IPS DF 6.9 (cell line): ENCODE measurements around the gene INSR.

Experiments
- DNase-seq: peaks from one replicate; pipeline ENCODE4 v3.0.0-alpha.2; 2013; ENCODE audit warnings: low read depth, low spot score
- H3K27ac ChIP-seq: one replicate; pipeline ENCODE4 v1.5.1; 2013; ENCODE audit warnings: low read length, control low read depth
- H3K27me3 ChIP-seq: 2 replicates; pipeline ENCODE4 v1.6.1; 2013; ENCODE audit warnings: mild to moderate bottlenecking, low read length; ENCODE audit not compliant: control insufficient read depth, insufficient read depth
- H3K36me3 ChIP-seq: 2 replicates; pipeline ENCODE4 v1.6.1; 2013; ENCODE audit warnings: low read length; ENCODE audit not compliant: control insufficient read depth, insufficient read depth
- H3K4me1 ChIP-seq: 2 replicates; pipeline ENCODE4 v1.6.1; 2013; ENCODE audit warnings: low read length; ENCODE audit not compliant: control insufficient read depth, insufficient read depth
- H3K4me3 ChIP-seq: 2 replicates; pipeline ENCODE4 v1.5.1; 2013; ENCODE audit warnings: mild to moderate bottlenecking, low read length
- H3K9me3 ChIP-seq: 2 replicates; pipeline ENCODE4 v1.6.1; 2013; ENCODE audit warnings: low read length, inconsistent platforms; ENCODE audit not compliant: control insufficient read depth, insufficient read depth
- WGBS: extraction: QIAGEN DNeasy Blood & Tissue Kit; methylation state at CpG from one replicate; pipeline ENCODE4 v1.1.7; 2013; ENCODE audit warnings: mixed read lengths, missing lambda C conversion rate; ENCODE audit not compliant: insufficient read length, insufficient coverage; 5-methylcytosine and 5-hydroxymethylcytosine counted together

The INSR gene

DNA sequence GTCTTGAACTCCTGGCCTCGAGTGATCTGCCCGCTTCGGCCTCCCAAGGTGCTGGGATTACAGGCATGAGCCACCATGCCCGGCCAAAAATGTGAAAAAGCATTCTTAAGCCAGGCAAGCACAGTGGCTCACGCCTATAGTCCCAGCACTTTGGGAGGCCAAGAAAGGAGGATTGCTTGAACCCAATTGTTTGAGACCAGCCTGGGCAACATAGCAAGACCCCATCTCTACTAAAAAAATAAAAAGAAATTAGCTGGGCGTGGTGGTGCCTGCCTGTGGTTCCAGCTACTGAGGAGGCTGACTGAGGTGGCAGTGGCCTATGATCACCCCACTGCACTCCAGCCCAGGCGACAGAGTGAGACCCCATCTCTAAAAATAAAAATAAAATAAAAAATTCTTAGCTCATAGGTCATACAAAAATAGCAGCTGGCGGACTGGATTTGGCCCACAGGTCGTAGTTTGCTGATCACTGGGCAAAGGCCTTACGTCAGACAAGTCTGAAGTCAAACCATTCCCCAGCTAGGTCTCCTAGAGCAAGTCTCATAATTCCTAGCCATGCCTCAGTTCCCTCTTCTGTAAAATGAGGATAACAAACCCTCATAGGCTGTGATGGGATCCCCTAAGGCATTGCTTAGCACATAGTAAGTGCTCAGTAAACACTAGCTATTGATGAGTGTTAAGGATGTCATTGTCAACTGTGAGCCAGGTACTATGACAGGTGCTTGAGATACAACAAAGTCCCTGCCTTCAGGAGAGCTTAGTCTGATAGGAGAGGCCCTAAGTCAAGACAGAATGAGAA, 36.0 kb downstream of the INSR start:
- Histone ChIP-seq H3K4me3 (no peak overlapping the region), H3K36me3 (no peaks in the 10 kb centered on the region), H3K27me3 (no peaks in the 10 kb centered on the region), H3K27ac (no peak overlapping the region), H3K4me1 (0 out of 2 replicates have a peak, but pooled peaks cover 2% of the 10 kb centered on the region), H3K9me3 (no peaks in the 10 kb centered on the region)
- no peak for DNase-seq
- no CpG with 5 or more reads among the region's 10 CpGs for WGBS

DNA sequence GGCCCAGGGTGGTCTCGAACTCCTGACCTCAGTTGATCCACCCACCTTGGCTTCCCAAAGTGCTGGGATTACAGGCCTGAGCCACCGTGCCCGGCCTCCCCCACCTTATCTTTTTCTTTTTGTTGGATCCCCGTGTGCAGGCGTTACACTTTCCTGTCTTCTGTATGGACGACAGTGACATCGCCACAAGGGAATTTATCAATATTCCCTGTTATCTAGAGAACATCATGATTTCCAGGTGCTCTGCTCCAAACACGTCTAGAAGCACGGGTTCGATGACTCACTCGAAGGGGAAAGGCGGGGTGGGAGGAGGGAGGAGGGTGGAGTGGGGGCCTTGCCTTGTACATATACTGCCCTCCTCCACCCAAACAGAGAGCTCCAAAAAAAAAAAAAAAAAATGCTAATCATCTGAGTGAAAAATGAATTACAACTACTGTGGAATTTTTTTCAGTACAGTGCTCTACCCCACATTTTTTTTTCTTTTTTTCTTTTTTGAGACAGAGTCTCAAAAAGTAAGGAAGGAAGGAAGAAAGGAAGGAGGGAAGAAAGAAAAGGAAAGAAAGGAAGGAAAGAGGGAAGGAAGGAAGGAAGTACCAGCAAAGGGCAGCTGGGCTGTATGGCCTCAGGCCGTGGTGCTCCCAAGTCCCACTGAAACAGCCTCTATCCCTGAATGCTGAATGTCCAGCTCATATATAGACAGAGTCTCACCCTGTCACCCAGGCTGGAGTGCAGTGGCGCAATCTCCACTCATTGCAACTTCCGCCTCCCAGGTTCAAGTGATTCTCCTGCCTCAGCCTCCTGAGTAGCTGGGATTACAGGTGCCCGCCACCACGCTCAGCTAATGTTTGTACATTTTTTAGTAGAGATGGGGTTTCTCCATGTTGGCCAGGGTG, 36.8 kb downstream of the INSR start:
- no peak overlapping the region for H3K27ac ChIP-seq
- H3K27me3 ChIP-seq: no peaks in the 10 kb centered on the region
- no CpG with 5 or more reads among the region's 17 CpGs for WGBS
- H3K4me1 ChIP-seq: 0 out of 2 replicates have a peak, but pooled peaks cover 2% of the 10 kb centered on the region
- no peaks in the 10 kb centered on the region for H3K36me3 ChIP-seq
- DNase-seq: no peak
- H3K4me3 ChIP-seq: no peak overlapping the region
- H3K9me3 ChIP-seq: no peaks in the 10 kb centered on the region

DNA sequence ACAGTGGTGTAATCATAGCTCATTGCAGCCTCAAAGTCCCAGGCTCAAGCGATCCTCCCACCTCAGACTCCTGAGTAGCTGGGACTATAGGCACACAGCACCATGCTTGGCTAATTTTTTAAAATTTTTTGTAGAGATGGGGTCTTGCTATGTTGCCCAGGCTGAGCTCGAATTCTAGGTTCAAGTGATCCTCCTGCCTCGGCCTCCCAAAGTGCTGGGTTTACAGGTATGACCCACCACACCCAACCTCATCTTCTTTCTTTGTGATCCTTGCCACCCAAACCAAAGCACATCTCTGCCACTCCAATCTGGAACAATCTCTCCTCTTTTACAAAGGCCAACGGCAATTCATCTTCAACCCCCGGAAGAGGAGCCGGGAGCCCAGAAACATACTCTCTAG, 38.6 kb downstream of the INSR start:
- no CpG with 5 or more reads among the region's 6 CpGs for WGBS
- peaks cover 4% of the 10 kb centered on the region; the same call in 1 of the 2 replicates for H3K4me1 ChIP-seq
- no peak overlapping the region for H3K4me3 ChIP-seq
- H3K36me3 ChIP-seq: no peaks in the 10 kb centered on the region
- no peaks in the 10 kb centered on the region for H3K27me3 ChIP-seq
- no peaks in the 10 kb centered on the region for H3K9me3 ChIP-seq
- no peak for DNase-seq
- no peak overlapping the region for H3K27ac ChIP-seq

DNA sequence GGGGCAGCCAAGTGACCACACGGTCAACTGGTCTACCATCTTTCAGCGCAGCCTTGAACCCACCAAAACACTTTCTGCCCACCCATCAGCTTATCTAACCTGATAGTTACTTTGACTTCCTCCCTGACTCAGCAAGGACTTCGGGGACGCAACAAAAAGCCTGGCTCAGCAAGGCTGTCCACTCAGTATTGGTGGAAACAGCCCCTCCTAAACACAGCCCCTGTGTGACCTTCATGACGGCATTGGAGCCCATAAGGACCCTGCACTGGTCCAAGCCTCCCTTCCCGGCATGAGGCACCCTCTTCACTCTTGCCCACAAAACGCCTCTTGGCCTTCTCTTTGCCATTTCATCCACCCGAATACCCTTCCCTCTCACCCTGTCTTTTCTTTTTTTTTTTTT, 39.1 kb downstream of the INSR start:
- no CpG with 5 or more reads among the region's 8 CpGs for WGBS
- Histone ChIP-seq H3K27ac (no peak overlapping the region), H3K4me1 (peaks cover 4% of the 10 kb centered on the region; the same call in 1 of the 2 replicates), H3K4me3 (no peak overlapping the region), H3K36me3 (no peaks in the 10 kb centered on the region), H3K27me3 (no peaks in the 10 kb centered on the region), H3K9me3 (no peaks in the 10 kb centered on the region)
- DNase-seq: no peak

DNA sequence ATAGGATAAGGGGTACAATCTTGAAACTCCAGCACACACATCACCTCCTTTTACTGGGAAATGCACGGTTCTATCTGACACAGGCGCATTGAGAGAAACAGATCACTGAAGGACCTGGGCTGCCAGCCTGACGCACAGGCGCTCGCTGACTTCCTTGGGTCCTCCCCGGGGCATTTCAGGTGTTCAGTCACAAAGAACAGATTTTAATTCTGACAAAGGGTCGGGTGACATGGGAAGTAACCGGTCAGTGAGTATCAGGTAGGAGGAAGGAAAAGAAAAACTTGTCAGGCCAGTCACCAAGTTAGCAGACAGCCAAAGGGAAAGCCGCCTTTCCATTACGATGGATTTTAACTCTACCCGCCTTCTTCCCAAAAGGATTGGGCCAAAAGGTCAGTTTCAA, 39.6 kb downstream of the INSR start:
- no peak overlapping the region for H3K27ac ChIP-seq
- no peaks in the 10 kb centered on the region for H3K27me3 ChIP-seq
- no peak overlapping the region for H3K4me3 ChIP-seq
- no peaks in the 10 kb centered on the region for H3K36me3 ChIP-seq
- WGBS: no CpG with 5 or more reads among the region's 11 CpGs
- DNase-seq: no peak
- peaks cover 4% of the 10 kb centered on the region; the same call in 1 of the 2 replicates for H3K4me1 ChIP-seq
- no peaks in the 10 kb centered on the region for H3K9me3 ChIP-seq

DNA sequence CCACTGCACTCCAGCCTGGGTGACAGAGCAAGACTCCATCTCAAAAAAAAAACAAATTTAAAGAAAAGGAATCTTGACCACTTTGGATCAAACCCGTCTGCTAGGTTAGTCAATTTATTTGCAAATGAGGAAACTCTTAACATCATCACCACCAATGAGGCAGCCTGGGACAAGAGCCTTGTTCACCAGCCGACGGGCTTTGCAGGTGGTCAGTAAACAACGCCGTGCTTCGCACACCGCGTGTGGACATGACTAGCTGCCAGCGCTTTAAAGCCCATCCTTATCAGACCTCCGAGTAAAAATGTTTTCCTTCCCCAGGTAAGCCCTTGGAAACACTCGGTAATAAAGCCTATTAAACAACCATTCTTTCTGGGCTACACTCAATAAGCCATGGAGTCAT, 41.9 kb downstream of the INSR start:
- H3K9me3 ChIP-seq: no peaks in the 10 kb centered on the region
- no CpG with 5 or more reads among the region's 11 CpGs for WGBS
- H3K4me3 ChIP-seq: no peak overlapping the region
- H3K36me3 ChIP-seq: no peaks in the 10 kb centered on the region
- H3K4me1 ChIP-seq: peaks cover 4% of the 10 kb centered on the region; the same call in 1 of the 2 replicates
- H3K27ac ChIP-seq: no peak overlapping the region
- DNase-seq: no peak
- H3K27me3 ChIP-seq: no peaks in the 10 kb centered on the region

DNA sequence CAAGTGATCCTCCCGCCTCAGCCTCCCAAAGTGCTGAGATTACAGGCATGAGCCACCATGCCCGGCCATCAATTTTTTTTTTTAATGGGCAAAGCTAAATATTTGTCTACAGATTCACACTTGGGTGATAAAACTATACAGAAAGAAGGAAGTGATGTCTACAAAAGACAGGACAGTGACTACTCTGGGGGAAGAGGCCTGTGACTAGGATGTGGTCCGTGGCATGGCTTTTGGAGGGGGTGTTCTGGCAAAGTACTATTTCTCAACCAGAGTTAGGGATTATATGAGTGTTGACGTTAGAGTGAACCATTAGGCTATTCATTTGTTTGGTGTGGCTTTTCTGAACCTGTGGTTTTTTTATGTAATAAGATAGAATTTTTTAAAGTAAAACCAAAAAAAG, 42.7 kb downstream of the INSR start:
- H3K27ac ChIP-seq: no peak overlapping the region
- H3K4me3 ChIP-seq: no peak overlapping the region
- 0 out of 2 replicates have a peak, but pooled peaks cover 2% of the 10 kb centered on the region for H3K9me3 ChIP-seq
- no peaks in the 10 kb centered on the region for H3K27me3 ChIP-seq
- no peak for DNase-seq
- WGBS: no CpG with 5 or more reads among the region's 4 CpGs
- peaks cover 4% of the 10 kb centered on the region; the same call in 1 of the 2 replicates for H3K4me1 ChIP-seq
- H3K36me3 ChIP-seq: no peaks in the 10 kb centered on the region

DNA sequence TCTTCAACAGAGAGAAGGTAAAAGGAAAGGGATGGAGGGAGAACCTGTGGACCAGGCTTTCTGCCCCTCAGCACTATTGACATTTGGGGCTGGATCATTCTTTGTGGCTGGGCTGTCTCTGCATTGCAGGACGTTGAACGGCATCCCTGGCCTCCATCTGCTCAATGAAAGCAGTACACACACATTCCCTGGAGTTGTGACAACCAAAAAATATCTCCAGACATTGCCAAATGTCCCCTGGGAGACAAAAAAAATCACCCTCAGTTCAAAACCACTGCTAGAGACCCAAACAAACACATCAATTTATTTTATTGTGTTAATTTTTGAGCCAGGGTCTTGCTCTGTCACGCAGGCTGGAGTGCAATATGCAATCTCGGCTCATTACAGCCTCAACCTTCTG, 43.3 kb downstream of the INSR start:
- H3K36me3 ChIP-seq: no peaks in the 10 kb centered on the region
- no CpG with 5 or more reads among the region's 4 CpGs for WGBS
- DNase-seq: no peak
- H3K27ac ChIP-seq: no peak overlapping the region
- no peaks in the 10 kb centered on the region for H3K27me3 ChIP-seq
- peaks cover 4% of the 10 kb centered on the region; the same call in 1 of the 2 replicates for H3K4me1 ChIP-seq
- H3K4me3 ChIP-seq: no peak overlapping the region
- 0 out of 2 replicates have a peak, but pooled peaks cover 2% of the 10 kb centered on the region for H3K9me3 ChIP-seq

DNA sequence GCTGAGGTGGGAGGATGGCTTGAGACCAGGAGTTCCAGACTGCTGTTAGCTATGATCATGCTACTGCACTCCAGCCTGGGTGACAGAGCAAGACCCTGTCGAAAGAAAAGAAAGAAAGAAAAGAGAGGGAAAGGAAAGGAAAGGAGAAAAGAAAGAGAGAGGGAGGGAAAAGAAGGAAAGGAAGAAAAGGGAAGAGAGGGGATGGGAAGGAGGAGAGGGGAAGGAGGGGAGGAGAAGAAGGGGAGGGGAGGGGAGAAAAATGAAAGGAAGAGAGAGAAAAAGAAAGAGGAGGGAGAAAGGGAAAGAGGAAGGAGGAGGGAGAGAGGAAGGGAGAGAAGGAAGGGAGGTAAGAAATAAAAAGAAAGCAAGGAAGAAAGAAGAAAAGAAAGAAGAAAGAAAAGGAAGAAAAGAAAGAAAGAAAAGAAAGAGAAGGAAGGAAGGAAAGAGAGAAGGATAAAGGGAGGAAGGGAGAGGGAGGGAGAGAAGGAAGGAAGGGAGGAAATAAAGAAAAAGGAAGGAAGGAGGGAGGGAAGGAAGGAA, 44.1 kb downstream of the INSR start:
- WGBS: no CpG with 5 or more reads among the region's 1 CpG
- Histone ChIP-seq H3K36me3 (no peaks in the 10 kb centered on the region), H3K9me3 (0 out of 2 replicates have a peak, but pooled peaks cover 2% of the 10 kb centered on the region), H3K4me1 (peaks cover 4% of the 10 kb centered on the region; the same call in 1 of the 2 replicates), H3K4me3 (no peak overlapping the region), H3K27me3 (no peaks in the 10 kb centered on the region), H3K27ac (no peak overlapping the region)
- no peak for DNase-seq

DNA sequence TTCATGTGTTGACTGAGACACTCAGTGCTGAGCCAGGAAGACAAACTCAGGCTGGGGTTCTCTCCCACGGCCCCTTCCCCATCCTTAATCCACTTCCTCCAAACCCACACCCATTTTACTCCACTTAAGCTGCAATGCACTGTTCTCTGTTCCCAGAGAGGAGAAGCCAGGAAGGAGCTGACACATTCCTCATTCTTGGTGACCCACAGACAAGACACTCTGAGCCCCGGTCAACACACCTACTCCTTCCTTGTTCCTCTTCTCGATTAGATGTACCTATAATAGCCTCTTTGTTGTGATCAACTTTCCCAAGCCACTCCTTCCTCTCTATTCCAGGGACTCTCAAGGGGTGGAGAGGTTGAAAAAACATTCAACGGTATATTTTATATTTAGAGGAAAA, 47.1 kb downstream of the INSR start:
- Histone ChIP-seq H3K9me3 (0 out of 2 replicates have a peak, but pooled peaks cover 2% of the 10 kb centered on the region), H3K4me1 (peaks cover 2% of the 10 kb centered on the region; the same call in 1 of the 2 replicates), H3K27ac (no peak overlapping the region), H3K27me3 (no peaks in the 10 kb centered on the region), H3K4me3 (no peak overlapping the region), H3K36me3 (no peaks in the 10 kb centered on the region)
- DNase-seq: no peak
- WGBS: no CpG with 5 or more reads among the region's 4 CpGs
